Measurements from ENCODE around the gene ATPAF1. TPM values are rescaled to one million over a fixed set of nuclear protein-coding genes. Genes with fewer than 3 reads are reported as not detected.

Gene ATPAF1
- polyA plus RNA-seq, 10 donors = 52.2 to 70.5 (median 57.9) TPM

DNA sequence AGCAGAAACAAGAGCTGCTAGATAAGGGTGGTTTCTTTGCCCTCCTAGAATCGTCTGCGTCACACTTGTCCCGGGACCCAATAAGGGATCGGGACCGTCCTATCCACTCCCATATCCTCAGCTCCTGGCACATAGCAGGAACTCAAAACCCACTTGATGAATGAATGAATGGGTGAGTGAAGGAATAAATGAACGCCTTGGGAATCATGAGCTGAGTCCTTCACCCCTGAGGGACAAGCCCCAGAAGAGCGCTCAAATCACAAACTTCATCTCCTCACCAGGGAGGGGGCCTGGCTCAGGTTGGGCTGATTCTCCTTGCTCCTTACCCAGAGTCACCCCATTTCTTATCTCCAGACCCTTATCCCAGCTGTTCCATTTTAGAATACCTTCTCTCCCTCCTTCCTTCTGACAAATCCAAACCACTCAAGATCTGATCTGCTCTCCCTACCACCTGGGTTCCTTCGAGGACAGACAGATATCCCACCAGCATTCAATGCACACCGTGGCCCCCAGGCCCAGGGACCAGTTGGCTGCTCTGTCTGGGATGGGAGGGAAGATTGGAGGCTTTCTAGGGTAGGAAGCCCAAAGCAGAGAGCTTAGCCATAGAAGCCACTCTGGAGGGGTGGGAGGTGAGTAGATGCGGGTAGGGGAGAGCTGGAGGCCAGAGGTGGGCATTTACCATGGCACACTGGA is 50.9 kb downstream of the ATPAF1 start:
- DNase-seq = no peak

DNA sequence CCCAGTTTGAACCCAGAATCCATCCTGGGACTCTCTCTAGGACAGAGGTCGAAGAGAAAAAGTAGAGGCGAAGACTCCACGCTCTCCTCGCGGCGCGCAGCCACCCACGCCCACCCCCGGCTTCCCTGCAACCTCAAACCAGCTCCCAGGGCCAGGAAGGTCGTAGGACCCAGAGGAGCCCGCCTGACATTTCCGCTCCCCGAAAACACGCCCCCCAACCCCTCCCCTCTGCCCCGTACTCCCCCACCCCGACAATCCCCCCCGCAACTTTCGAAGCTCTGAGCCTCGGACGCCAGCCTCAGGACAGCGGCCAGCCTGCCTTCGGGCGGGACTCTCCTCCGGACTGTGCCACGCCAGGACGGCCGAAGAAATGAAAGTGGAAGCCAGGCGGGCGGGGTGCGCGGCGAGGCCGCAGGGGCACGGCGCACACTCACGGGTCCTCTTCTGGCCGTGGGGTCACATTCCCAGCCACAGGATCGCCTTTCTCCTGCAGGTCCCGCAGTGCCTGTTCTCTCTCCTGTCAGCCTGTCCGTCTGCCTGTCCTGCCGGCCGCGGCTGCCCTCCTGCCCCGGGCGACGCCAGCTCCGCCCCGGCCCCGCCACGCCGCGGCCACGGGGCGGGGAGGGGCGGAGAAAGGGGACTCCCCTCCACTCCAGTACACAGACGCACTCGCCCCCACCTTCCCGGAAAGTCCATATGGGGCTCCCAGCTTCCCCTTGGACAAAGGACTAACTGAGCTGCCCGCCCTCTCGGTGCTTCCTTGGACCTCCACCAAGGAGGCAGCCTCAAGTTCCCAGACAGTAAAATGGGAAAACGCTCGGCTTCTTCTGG is 51.7 kb downstream of the ATPAF1 start, which contains the start of gene MOB3C:
Gene MOB3C, minus strand, starts transcription at position 535 of the 831 bp plus-strand sequence. CDS start 3,490 bp downstream, outside the sequence.
- DNase-seq = peak; percentile 79 to 94 (median 90)

DNA sequence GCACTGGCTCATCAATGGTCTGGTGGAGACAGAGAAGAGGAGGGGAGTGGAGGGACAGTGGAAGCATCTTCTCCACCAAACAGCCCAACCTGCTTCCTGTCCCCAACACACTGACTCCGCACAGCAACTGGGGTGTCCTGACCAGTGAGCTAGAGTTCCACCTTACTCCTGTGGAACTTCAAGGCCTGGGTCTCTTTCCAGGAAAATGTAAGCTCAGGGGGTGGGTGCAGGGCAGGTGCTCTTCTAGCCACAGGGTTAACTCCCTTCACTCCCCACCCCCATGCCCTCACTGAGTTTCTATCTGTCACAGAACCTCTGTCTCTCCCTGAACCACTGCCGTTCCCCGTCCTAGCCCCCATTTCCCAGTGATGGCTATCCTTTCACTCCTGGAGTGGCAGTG is 52.4 kb downstream of the ATPAF1 start:
- no peak for DNase-seq

DNA sequence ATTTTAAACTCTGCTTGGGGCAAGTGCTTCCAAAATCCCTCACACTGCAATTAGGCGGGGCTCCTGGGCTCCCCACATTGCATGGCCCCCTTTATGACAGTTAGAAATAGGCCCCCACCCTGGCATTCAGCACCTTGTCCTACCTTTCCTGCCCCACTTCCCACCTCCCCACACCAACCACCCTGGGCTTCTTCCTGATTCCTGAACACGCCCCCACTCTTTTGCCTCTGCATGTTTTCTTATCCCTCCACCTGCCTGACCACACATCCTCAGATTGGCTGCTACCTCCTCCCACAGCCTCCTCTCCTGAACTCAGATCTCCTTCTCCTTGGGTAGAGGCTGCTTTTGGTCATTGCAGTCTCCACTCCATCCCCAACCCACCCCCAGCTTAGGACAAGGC is 53.1 kb downstream of the ATPAF1 start:
- DNase-seq = no peak

DNA sequence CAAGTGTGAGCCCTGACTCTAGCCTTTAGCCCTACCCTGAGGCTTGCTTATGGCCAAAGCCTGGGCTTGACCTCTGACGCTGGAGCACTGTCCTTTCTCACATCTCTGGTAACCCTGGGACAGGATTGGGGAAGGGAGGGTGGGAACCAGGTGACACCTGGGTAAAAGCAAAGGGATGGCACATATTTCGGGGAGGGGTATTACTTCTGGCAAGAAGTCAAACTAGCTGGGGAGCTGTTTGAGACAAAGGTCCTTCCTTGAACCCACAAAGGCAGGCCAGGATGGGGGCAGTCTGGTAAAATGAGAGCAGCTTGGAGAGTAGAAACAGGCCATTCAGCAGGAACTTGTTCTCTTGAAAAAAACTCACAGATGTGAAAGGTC is 53.6 kb downstream of the ATPAF1 start:
- no peak for DNase-seq

DNA sequence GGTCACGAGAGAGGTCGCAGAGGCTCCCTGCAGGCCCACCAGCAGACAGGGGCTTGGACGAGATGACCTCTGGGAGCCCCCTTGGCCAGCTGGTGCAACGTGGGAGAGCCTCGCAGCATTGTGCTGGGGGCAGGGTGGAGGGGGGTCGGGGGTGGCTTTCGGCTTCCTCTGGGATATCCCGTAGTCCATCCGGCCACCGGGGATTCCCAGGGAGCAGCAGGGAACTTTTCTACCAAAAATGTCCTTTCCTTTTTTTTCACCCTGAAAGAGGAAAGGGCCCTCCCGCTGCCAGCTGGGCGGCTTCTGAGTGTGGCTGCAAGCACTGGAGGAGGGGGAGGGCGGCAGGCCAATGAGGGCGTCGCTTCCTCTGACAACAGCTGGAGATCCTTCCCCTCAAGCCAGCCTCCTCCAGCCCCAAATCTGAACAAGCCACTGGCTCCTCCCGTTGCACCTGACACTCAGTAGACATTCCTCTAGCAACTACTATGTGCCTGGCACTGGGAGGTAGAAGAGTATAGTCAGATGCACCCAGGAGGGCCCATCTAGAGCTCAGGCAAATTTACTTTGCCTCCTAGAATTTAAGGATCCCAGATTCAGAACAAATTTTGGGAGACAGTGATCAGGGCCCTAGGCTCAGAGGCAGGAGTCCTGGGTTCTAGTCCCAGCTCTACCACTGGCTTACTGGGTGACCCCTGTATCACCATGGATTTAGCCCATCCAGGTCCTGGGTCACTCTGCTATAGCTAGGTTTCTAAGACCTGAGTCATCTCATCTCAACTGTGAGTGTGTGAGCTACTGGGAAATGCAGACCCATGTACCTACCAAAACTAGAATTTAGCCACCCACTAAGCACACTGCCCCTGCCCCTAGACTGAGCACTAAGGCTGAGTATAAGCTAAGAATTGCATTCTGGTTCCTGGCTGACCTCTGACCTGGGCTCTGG is 54.2 kb downstream of the ATPAF1 start:
- DNase-seq = peak; percentile 78 to 95 (median 91)

DNA sequence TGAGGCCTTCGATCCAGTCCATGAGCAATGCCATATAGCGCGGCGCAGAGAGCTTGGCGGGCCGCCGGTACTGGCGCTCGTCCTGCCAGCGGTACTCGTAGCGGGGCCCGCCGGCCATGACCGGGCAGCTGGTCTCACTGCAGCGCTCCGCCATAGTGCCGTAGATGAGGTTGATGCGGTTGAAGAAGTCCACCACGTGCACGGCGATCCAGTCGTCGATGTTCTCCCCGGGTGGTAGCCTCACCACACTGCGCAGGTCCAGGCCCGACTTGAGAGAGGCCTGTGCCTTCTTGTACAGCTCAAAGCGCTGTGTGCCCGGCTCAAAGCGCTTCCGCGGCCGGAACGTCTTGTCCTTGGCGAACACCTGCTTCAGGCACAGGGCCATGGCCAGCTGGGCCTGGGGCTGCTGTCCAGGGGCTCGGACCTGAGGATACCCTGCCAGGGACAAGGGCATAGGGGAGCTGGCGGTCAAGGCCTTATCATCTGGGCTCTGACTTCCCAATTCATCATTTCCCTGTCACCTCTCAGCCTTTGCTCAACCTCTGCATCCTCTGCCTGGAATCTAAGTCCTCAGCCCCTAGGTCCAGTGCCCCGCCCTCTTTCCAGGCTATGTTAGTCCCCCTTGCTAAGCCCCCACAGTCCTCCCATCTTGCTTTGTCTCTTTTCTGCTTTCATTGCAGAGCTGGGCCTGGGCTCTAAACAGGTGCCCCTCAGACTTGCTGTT is 55.1 kb downstream of the ATPAF1 start:
- no peak for DNase-seq

DNA sequence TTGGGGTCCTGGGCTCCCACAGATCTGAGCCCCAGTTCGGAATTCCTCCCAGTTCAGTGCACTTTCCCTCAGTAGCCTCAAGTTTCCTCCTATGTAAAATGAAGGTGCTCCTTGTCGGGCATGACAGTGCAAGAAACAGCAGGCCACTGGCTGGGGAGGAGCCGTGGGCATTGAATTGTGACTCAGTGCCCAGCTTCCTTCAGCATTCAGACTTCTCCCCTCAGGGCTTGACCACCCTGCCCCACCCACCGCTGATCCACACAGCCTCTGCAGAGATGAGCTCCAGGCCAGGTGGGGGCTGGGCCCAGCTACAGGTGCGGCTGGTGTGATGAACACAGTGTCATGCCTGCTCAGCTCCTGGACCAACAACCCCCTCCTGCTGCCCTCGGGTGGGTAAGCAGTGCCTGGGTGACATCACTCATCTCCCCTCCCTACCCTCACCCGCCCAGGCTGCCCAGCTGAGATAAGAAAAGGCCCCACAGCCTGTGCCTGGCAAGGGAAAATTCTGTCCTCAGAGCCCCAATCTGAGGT is 56.4 kb downstream of the ATPAF1 start:
- DNase-seq = no peak

DNA sequence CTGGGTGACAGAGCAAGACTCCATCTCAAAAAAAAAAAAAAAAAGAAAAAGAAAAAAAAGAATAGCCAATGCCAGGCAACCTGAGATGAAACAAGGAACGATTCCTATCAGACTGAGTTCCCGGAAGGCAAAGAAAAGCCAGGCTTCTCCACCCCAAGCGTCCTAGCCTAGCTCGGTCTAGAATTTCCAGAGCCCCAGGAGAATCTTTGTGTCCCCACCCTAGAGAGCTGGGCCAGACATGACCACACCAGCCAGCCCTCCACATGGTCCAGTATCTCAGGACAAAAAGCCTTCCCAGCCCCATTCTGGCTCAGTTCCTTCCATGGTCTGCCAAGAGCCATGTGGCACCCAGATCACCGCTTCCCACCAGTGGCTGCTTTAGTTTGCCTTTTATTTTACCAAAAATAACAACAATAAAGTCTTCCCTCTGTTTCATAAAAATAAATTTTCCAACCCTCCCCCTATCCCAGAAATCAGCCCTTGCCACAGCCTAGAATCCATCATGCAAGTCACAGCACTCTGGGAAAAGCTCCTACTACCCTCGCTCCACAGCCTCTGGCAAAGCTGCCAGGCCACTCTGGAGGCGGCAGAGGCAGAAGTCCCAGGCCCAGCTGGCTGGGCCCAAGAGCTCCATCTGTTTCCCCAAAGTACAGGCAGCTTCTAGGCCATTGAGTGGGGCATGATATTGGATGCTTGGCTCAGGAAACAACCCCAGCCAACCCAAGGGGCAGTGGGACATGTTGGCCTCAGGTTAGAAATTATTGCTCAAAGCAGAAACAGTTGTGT is 60.6 kb downstream of the ATPAF1 start:
- no peak for DNase-seq

DNA sequence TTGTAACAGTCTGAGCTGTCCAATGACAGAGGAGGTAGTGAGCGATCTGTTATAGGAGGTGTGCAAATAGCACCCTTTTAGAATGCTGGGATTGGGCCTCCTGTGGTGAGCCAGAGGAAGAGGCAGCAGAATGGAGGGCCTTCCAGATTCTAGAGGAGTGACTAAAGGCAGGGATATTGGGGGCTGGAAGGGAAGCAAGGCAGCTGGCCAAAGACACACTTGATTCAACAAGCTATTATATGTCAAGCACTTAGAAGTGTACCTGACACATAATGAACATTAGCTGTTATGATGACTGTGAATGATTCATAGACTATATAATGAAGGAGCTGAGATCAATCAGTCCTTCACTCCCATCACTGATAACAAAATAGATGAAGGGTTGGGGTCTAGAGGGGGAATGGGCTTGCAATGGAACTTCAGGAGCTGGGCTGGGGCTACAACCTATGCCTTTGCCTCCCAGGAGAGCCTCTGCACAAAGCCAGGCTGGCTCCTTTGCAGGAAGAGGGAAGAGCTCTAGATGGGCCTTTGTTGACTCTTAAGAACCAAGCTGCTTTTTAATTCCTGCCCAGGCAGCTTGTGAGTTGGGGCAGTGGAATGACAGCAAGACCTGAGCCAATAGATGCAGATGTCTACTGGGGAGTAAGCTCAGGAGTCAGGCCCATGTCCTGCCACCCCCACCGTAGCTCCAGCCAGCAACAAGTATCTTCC is 61.8 kb downstream of the ATPAF1 start:
- DNase-seq = no peak

DNA sequence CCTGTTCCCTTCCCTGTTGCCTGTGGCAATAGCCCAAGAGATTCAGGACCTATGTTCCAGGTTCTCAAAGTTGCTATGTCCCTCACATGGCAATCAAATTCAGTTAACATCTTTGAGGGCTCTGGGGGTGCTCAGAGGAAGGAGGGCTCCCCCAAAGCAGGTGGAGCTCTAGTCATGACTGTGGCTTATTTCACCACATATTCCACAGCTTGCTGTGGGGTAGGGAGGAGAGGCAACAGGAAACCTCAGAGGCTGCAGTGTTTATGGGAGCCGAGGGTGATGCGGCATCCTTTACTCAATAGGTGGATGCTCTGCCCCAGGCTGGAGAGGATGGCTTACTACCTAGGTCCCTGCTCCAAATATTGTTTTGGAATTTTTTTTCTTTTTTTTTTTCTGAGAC is 62.9 kb downstream of the ATPAF1 start:
- DNase-seq = no peak

DNA sequence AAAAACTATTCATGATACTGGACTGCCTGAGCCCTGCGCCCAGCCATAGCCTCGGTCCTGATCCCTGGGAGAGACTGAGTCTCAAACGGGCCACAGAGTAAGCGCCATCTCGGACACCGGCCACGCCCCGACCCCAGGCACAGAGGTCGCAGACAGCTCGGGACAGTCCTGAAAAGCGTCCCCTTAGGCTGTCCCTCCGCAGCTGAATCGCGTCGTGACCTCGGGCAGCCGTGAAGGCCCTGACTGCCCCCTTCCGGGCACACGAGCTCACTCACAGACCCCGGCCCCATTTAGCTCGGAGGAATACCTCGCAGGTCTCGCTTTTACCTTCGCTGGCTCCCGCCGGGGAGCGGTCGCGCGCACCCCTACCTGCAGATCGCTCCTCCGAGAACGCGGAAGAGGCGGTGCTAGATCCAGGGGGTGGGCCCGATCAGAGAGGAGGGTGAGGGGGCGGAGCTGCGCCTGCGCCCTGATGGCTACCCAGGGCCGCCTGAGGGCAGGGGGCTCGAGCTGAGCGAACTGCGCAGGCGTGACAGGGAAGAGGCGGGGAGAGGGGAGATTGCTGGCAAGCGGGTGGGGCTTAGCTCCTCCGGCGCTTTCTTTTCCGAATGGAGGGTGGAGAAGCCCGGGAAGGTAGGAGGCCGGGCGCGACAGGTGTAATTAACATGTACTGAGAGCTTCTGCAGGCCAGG is 64.2 kb downstream of the ATPAF1 start, which contains the start of gene MKNK1:
Gene MKNK1, minus strand, starts transcription at position 411 of the 692 bp plus-strand sequence. CDS start 20,941 bp downstream, outside the sequence.
- peak; percentile 96 to 99 (median 98) for DNase-seq

DNA sequence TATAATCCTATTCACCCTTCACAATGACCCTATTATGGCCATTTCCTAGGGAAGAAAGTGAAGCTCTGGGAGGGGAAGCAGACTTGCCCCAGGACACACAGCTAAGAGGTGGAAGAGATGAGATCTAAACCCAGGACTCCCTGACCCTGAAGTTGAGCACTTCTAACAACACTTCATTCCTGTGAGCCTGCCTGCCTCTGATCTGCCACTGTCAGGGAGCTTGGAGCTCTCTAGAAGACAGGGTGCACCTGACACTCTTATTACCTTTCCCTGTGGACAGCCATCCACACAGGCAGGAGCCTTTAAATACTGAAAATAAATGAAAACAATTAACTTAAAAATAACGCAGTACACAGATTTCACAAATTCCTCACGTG is 64.7 kb downstream of the ATPAF1 start:
- no peak for DNase-seq

DNA sequence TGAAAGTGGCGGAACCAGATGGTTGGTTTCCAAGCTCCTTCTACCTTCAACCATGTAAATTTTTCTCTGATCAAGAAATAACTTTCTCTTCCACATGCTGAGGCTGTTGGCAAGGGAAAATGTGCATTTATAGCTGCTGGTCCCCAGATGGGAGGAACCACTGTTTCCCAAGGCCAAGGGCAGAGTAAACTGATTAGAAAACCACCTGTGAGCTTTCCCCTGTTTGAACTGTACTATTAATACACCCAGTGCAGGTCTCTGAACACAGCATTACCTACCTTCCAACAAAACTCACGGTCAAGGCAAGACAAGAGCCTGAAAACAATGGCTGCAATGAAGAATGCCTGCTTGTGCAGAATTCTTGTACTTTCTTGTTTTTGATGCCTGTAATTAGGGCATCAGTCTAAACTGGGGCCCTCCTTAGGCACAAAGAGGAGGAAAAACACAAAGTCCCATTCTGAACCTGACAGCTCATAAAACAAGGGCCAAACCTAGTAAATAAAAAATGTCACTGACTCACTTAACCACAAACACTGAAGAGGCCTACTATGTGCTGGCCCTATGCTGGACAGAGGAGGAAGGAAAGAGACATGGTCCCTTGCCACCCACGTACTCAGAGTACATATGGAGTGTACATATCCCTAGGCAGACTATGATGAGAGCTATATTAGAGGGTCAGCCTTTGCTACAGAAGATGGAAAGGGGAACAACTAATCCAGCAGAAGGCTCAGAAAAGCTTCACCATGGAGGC is 66.7 kb downstream of the ATPAF1 start:
- no peak for DNase-seq

DNA sequence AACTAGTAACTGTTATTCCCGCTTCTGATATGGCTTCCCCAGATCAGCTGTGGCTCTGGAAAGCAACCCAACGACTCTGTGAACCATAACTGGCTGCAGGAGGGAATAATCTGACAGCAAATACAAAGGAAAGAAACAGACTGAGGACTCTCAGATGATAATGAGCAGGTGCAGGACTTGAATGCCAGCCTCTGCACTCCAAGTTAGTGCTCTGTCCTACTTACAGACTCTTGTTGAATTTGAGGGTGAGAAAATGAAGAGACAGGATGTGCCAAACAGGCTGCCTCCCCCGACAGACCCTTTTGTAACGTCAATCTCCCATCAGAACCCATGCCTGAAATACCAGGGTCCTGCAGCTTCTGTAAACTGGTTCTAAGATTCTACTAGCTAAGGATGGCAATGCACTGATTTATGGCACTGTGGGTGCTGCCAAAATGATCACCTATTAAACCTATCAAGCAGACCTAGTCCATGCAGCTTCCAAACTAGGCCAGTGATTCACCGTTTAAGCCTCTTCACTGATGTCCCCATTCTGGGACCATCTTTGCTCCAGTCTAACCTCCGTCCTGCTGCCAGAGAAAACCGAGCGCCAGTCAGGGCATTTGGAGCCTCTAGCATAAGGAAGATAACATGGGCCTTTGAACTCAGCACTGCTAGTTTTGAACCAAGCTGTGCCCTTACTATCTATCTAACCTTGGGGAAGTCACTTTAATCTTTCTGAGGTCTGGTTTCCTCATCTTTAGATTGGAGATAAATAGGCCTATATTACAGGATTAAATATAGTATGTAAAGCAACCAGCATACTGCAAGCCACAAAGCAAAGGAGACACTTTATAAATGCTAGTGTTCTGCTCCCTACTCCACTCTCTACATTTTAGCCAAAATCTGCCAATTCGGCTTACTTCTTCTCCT is 68.8 kb downstream of the ATPAF1 start:
- no peak for DNase-seq

DNA sequence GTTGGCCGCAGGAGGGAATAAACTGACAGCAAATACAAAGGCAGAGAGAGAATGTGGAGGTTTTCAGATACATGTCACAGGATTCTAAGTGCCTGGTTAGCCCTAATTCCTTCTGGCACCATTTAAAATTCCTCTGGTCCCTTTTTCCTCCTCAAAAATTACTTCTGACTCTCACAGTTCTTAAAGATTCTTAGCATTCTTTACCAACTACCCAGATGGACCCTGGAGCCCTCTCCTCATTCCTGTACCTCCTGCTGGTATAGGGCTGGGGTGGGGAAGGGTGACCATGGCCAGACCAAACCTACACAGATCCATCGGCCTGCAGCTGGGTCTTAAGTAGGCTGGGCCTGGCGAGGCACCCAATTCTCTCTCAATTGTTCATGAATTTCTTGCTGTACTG is 71.3 kb downstream of the ATPAF1 start:
- no peak for DNase-seq

DNA sequence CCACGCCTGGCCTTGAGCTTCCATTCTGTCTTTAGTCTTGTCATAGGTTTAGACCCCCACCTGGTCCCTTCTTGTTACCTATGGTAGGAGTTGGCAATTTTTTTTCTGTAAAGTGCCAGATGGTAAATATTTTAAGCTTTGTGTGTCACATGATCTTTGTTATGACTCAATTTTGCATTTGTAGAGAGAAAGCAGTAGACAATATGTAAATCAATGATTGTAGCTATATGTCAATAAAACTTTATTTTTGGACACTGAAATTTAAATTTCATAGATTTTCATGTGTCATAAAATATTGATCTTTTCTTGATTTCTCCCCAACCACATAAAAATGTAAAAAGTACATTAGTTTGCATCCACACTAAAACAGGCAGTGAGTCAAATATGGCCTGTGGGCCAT is 72.1 kb downstream of the ATPAF1 start:
- no peak for DNase-seq
